ENCODE results near the gene CHI3L2.

Gene CHI3L2

DNA sequence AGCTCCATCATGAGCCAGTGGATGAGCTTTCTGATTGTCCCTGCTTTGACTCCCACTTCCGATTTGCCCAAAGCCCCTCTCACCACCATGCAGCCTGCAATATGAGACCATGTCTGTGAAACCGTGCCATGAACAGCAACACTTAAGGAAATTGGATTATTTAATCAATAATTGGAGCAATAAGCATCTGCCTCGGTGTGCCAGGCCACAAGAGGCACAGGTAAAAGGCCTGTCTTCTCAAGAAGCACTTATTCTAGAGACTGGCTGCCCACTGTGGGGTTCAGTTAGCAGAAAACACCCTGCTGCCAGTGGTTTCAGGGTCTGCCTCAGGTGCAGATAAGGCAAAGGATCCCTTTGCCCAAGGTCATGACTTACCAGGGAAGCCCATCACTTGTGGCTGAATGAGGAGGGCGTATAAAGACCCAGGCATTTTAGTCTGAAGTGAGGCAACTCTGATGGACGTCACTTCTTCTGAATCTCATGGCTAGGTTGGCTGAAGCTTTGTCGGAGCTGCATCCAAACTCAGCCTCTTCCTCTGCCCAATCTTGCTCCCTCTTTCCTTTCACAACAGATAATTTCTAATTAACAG, 7.1 kb upstream of the CHI3L2 start:
- DNase-seq (ENCODE audit: low read depth): no peak

DNA sequence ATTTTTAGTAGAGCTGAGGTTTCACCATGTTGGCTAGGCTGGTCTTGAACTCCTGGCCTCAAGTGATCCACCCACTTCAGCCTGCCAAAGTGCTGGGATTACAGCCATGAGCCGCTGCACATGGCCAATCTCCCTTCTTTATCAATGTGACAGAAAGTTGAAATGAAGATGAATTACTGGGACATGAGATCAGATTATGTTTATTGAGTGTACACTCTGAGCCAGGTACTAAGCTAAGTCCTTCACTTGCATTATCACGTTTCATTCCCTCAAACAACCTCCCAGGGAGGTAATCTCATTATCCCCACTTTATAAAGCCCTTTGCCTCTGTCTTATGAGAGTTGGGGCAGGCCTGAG, 6.3 kb upstream of the CHI3L2 start:
- no peak for DNase-seq (ENCODE audit: low read depth)

DNA sequence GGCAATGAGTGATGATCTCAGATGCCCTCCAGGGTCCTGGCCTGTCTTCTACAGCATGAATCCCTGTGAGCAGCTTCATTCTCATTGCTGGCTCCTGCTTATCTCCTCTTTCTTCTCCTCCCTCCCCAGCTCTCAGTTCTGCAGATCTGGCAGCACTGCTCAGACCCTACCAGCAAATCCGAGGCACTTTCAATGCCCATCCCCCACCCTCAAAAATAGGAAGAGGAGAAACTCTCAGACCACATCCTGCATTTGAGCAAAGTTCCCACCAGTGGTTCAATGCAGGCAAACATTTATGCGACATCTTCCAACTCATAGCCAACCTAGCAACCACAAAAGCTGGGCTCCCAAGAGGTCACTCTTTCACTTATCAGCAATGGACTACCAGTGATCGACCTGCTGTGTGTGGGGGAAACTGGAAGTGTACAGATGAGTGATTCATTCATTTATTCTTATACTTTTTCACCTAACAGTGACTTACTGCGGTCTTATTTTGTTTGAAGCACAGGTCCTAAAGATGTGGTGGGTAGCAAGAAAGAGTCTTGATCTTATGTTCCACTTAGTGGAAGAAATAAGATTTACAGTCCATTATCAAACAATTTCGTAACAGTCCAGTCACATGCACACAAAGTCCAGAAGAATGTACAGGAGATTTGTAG, 5.8 kb upstream of the CHI3L2 start:
- no peak for DNase-seq (ENCODE audit: low read depth)

DNA sequence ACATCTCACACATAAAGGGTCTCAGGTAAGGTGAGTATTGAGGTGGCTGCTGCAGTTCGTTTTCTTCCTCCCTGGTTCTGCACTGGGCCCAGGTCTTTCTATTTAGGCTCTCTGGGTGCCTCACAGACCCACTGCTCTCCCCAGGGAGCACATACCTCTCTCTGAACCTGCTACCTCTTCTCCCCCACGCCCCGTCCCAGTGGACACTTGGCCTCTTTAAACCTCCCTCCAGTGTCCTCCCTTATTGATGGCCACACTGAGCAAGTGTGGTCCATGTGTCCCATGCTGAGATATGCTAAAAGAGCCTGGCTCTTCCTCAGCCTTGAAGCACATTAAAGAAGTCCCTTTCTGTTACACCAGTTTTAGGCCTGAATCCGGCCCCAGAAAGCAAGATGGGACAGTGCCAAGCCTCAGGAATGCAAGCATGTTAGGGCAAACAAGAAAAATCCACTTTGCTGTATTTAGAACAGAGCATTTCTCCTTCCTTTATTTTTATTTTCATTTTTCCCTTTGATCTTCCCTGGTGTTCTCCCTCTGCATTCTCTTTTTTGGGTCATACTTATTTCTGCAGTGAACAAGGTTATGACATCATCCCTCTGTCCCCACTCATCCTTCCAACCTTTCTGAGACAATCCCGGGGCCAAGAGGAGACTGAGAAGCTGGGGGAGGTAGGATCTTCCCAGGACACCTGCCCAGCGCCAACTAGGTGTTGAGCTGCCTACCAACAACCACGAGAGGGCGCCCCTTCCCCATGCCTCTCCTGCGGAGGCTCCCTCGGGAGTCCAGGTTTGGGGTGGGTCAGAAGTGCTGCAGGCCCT, 5.0 kb upstream of the CHI3L2 start:
- peak; percentile 64 for DNase-seq (ENCODE audit: low read depth)

DNA sequence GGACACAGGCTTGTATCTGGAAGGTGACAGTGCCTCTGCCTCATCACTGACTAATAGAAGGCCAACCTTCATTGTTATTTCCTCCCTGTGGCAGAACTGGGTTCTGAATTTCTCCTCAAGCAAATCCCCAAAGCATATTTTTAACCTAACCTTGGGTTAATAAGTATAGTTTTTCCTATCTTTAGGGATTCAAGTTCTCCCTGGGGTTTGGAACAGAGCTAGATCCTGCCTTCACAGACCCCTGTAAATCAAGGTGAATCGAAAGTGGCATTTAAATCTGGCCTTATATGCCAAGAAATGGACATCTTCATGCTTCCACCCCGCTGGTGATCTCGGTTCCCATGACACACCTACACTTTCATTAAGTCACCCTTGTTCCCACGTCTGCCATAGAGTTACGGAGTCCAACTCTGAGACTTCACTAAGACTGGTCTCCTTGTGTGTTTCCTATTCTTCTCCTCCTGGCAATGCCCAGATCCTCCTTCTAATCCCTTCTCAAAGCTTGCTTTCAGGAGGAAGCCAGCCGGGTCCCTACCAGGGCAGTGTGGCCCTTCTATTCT, 4.3 kb upstream of the CHI3L2 start:
- no peak for DNase-seq (ENCODE audit: low read depth)

DNA sequence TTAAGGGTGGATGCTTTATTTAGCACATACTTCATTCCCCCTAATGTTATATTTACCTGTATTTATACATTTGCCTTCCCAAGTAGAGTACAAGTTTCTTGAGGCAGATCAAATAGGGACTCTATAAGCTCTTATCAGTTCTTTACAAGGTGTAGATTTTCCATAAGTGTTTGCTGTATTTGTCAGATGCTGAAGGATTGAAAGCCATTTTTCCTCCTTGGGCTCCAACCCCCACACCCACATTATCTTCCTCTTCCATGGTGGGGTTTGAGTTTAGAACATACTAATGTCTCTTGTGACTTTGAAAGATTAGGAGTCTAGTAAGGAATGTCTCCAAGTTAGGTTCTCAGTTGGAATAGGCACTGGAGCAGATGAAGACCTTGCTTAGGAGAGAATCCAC, 2.4 kb upstream of the CHI3L2 start:
- DNase-seq (ENCODE audit: low read depth): no peak

DNA sequence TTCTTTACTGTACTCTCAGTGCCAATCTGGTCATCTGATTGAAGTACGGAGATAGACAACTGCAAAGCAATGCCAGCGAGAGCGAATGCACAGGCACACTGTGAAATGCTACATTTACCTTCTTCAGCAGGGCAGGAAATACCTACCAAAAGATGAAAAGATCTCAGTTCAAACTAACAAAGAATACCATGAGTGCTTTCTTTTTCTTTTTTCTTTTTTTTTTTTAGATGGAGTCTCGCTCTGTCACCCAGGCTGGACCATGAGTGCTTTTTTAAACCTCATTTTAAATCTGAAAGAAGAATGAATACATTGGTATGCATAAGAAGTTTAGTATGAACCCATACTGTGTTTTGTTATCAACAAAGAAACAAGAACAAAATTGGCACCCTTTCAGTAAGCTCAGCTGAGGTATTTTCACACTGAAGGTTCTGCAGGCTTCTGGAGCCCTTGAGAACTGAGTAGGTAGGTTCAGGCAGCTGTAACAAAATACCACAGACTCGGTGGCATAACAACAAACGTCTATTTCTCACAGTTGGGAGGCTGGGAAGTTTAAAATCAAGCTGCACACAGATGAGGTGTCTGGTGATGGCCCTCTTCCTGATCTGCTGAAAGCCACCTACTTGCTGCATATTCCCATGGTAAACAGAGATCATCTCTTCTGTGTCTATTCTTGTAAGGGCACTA, 1.7 kb upstream of the CHI3L2 start:
- DNase-seq (ENCODE audit: low read depth): no peak

DNA sequence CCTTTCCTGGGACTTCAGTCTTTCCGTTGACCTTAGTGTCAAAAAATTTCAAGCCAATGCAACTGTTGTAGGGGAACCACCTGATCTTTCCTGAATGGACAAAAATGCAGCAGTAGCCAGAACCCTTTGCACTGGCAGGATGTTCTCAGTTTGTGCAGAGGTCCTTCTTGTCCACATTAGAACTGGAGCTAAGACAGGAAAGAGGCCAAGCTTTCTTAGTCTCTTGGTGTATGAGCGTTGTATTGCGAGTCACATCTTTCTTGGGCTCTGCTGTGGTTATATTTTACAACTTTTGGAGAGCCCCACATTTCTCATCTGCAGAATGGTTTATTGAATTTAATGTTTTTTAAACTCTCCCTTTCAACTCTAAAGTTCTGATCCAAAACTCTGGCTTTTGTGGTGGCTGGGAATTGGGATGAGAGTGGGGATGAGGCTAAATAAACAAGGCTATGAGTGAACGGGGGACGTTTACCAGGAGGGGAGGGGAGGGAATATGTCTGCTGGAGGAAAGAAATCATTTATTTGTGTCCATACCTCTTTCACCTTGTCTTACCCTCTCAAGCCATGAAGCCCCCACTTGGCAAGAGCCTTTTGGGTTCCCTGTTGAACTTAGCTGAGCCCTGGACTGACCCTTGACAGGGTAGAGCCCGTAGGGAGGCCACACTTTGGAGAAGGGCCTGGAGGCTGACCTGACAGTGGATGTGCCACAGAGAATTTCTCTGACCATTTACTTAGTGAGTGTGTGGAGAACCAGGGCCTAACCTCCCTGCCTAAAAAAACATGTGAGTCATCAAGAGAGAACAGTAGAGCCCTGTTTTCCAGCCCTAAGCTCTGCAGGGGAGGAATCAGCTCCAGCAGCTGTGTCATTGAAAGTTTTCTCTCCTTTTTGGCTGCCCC, 586 bp downstream of the CHI3L2 start:
- no peak for DNase-seq (ENCODE audit: low read depth)

DNA sequence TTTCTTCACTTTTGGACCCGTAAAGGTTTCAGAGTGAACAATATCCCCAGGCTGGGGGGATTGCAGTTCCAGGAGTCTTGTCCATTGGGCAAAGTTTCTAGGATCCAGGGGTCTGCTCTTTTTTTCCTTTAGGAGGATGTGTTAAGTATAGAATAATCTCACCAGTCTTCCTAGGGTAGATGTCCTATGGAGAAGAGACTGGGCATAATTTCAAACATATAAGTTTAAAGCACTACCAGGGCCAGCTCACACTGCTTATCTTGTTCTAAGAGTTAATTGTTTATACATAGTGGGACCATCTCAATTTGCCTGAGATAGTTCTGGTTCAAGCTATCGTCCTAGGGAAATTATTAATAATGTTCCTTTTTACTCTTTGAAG, 1.2 kb downstream of the CHI3L2 start:
- DNase-seq (ENCODE audit: low read depth): no peak

DNA sequence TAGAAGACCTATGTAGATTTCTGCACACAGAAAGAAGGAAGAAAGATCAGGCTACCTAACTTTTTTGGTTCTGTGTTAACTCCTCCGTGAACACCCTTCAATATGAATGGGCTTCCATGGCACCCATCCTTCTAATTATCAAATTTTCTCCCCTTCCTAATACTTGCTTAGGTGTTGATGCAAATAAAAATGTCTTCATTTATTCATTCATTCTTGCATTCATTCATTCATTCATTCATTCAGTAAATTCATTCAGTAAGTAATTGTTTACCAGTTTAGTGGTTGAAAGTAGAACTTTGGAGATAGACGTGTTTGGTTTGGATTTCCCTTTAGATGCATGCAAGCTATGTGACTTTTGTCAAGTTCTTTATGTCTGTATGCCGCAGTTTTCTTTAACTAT, 4.6 kb downstream of the CHI3L2 start:
- DNase-seq (ENCODE audit: low read depth): no peak

DNA sequence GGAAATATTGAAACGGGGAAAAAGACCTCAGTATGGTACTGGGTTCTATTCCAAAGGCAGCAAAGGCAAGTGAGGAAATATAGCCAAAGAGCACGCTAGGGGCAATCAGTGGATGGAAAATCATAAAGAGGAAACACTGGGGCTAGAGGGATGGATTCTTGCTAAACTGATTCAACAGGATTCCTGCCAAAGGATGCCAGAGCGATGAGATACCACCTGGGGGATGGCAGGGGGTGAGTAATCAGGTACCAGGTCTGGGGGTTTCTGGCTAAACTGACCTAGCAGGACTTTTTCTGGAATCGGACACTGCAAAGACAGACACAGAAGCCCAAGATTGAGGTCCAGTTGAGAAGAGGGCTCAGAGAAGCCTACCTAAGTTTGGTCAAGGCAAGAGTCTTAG, 6.7 kb downstream of the CHI3L2 start:
- DNase-seq (ENCODE audit: low read depth): no peak

DNA sequence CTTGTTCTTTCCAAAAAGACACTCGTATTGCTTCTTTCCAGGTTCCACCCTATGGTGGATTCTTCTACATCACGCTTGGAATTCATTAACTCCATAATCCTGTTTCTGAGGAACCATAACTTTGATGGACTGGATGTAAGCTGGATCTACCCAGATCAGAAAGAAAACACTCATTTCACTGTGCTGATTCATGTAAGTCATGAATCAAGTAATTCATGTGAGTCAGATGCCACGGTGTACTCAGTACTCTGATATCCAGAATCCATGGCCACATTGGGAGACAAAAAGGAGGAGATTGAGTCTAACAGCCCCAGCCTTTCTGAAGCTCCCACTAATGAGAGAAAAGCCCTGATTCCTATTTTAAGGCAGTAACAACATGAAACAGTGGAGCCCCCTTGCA, 7.4 kb downstream of the CHI3L2 start:
- DNase-seq (ENCODE audit: low read depth): no peak

DNA sequence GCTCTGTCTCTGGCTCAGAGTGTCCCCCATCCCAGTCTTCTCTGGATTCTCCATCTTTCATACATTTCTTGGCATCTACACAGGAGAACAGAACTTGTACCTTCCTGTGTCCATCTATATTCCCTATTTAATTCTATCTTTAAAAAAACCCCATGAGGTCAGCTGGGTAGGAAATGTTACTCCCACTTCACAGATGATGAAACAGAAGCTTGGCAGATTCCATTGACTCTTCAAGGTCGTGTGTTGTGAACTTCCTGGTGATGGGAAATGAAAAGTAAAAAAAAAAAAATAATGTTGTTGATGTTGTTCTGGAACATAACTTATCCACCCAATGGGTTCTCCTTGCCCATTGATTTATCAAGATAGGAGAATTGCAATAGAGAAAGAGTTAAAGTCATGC, 8.9 kb downstream of the CHI3L2 start:
- DNase-seq (ENCODE audit: low read depth): no peak

DNA sequence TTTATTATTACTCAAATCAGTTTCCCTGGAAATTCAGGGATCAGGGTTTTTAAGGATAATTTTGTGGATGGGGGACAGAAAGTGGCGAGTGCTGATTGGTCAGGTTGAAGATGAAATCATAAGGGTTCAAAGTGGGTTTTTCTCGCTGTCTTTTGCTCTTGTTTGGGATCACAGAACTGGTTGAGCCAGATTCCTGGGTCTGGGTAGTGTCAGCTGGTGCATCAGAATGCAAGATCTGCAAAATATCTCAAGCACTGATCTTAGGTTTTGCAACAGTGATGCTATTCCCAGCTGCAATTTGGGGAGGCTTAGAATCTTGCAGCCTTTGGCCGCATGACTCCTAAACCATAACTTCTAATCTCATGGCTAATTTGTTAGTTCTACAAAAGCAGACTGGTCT, 9.3 kb downstream of the CHI3L2 start:
- DNase-seq (ENCODE audit: low read depth): no peak

DNA sequence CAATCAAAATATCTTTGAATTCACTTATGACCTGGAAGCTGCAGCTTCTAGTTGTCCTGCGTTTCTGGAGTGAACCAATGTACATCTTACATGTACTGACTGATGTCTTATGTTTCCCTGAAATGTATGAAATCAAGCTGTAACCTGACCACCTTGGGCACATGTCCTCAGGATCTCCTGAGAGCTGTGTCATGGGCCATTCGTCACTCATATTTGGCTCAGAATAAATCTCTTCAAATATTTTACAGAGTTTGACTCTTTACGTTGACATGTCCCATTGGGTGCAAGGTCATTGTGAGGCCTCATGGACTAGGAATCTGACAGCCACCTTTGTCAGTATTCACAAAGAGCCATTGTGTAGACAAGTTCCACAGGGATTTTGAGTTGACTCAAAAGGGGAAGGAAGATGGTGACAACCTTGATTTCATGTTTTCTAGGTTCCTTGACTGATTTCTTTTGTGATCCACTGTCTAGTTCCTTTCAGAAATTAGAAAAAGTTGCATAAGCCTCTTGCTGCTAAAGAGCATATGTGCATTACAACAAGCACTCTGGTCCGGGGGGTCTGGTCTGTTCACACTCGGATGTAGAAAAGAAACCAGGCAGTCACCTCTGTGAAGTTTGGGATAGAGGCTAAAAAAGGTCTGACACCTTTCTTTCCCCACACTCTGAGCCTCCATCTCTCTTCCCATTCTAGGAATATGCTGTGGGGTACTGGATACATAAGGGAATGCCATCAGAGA, 10.7 kb downstream of the CHI3L2 start:
- no peak for DNase-seq (ENCODE audit: low read depth)

DNA sequence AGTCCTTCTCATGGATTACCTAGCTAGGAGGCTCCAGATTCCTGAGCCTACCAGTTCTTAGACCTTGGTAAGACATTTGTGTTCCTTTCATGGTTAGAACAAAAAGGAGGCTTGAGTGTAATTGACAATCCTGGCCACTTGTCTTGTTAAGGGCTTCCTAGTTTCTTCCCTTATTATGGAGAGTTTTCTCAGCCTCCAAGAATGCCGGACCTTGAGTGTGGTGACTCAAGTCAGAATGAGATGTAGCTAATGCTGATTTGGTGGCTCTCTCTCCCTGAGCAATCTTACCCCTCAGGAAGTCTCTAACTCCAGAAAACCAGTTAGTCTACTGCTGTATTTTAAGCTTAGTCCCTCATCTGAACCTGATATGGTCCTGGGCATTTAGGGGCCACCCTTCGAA, 14.3 kb downstream of the CHI3L2 start:
- DNase-seq (ENCODE audit: low read depth): no peak

DNA sequence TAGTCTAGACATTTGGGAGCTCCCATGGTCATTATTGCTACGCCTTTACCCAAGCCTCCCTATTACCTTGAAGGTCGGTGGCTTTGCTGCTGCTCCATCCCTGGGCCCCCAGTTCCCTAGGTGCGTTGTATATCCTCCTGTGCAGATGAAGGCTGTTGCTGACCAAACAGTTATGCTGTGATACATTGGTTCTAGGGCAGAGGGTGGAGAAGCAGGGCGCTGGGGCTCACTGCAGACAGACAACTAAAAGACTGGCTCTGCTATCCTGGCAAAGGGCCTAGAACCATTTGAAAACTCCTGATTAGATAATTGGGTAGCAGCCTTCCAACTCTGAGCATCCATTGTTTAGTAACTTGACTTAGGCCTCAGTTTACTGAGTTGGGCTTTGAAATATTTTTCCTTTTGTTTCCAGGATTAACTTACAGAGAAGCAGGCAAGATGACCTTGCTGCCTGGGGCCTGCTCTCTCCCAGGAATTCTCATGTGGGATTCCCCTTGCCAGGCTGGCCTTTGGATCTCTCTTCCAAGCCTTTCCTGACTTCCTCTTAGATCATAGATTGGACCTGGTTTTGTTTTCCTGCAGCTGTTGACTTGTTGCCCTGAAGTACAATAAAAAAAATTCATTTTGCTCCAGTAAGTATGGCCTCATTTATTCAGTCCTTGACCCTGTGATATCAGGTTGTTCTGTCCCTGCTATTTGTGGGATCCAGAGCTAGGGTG, 15.5 kb downstream of the CHI3L2 start:
- DNase-seq (ENCODE audit: low read depth): no peak

DNA sequence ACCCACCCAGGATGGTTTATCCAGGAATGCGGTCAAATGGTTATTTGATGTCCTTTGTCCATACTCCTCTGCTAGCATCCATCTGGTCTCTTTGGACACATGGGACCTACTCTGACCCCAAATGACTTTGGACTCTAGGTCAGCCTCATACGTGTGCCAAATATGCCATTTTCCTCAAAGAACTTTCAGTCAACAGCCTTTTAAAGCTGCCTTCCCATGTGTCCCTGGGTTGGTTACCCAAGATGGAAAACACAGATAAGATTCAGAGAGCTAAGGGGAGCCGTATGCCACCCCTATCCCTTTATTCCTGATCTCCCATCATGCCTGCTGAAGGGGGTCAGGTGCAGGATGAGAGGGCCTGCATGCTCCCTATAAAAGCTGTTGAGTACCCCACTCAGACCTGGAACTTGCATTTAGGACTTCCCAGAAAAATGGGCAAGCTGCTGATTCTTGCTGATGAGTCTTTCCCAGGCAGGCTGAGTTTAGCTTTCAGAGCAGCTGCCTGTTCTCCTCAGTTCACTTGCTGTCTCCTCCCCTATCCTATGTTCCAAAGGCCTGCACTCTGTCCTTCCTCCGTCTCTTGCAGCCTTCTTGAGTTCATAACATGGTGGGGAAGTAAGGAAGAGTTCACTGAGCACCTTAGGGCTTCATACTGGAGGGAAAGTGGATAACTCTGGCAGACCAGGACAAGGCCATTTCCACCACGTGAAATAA, 19.8 kb downstream of the CHI3L2 start:
- DNase-seq (ENCODE audit: low read depth): no peak

DNA sequence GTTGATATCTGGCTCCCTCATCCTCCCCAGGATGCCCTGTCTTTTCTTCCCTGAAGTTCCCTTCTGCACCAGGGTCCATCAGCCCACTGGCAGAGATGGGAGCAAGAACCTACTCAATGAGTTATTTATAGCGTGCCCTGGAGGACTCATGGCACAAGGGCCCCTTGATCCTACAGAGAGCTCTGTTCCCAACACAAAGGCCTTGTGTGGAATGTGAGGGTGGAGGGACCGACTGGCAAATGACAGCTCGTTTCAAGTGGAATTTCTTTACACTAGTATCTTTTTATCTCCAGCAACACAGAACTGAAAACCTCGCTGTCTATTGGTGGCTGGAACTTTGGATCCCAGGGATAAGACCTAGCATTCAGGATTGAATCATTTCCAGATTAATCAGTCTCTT, 22.4 kb downstream of the CHI3L2 start:
- no peak for DNase-seq (ENCODE audit: low read depth)

DNA sequence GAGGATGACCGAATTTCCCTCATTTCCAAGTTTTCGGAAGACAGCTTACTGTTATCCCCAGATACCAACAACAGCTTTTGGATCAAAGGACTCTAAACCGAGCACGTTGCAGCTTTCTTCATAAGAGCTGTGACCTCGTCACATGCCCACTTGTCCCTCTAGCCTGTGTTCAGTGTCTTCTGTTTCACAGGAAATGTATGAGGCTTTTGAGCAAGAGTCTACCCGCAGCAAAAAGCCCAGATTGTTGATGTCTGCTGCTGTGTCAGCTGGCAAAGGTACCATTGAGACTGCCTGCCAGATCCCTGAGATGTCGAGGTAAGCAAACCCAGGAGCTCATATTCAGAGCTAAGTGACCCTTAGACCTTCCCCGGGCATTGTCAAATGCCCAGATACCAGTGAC, 24.1 kb downstream of the CHI3L2 start:
- no peak for DNase-seq (ENCODE audit: low read depth)
